Brain microvascular endothelial cell (primary cell): Measurements from ENCODE around the gene GPR45.
"Not testable (repeated sequence)": the region's sequence is repeated elsewhere in the genome, so short reads cannot be mapped to it uniquely, and the experiment has no call there.

ENCODE experiments used
- DNase-seq: peaks from one replicate; pipeline ENCODE4 v3.0.0-alpha.2; 2020
- H3K27ac ChIP-seq: fragments of 250-450 bp; sonication (Bioruptor Pico); 2 replicates; pipeline ENCODE4 v1.5.1; 2020; ENCODE audit warnings: mild to moderate bottlenecking, moderate library complexity
- H3K27me3 ChIP-seq: fragments of 250-450 bp; sonication (Bioruptor Pico); replicated peaks from 2 replicates; pipeline ENCODE4 v1.5.1; 2020; ENCODE audit warnings: mild to moderate bottlenecking
- H3K36me3 ChIP-seq: fragments of 250-450 bp; sonication (Bioruptor Pico); replicated peaks from 2 replicates; pipeline ENCODE4 v1.5.1; 2020; ENCODE audit warnings: mild to moderate bottlenecking
- H3K4me3 ChIP-seq: 2 replicates; pipeline ENCODE4 v1.5.1; 2011; ENCODE audit warnings: low read depth, mild to moderate bottlenecking, control low read depth, low read length, moderate library complexity
- in situ Hi-C: cut with HindIII; loops from 2 replicates; pipeline ENCODE4 v1.10.0; 2017; ENCODE audit warnings: low sequenced_read_pairs, low pct_ligation_motif_present
- TF ChIP-seq, protein P1 (sequence below): IDR thresholded peaks from 2 replicates; pipeline ENCODE4 v1.5.1; 2011; ENCODE audit warnings: low read depth, mild to moderate bottlenecking, moderate library complexity, low read length, control low read depth, inconsistent platforms; ENCODE audit errors: missing control alignments

GPR45 gene

DNA sequence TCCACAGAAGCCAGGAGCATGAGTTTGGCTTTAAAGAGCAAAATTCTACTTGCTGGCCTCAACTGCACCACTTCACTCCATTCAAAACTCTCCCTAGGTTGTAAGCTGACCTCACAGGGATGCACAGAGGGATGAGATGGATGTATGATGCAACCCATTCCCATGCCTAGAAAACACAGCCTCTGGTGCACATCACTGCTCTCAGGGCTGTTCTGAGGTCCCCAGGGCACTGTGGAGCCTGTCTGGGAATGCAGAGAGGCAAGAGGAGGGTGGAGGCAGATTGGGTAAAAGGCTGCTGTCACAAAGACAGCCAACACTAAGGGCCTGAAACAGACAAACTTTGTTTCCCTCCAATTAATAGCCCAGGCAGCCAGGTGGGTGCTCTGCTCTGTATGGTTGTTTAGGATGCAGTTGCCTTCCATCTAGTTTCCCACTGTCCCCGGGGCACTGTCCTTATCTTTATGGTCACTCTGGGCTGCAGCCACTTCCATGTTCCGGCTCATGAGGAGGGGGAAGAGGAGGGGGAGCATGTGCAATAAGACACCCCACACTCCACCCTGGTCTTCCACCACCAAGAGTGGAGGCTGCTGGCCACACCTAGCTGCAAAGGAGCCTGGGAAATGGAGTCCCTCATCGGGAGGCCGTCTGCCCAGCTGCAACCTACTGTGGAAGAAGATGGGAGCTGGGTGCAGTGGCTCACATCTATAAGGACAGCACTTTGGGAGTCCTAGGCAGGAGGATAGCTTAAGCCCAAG is 7.0 kb downstream of the GPR45 start:
- DNase-seq = no peak
- H3K36me3 ChIP-seq = no peaks in the 10 kb centered on the region
- H3K4me3 ChIP-seq = no peak overlapping the region
- in situ Hi-C loops = loop anchor here (25.0 kb wide), 1 partner anchor 136 kb away; no protein-coding TSS in a partner anchor
- no peak overlapping the region for H3K27ac ChIP-seq
- no peaks in the 10 kb centered on the region for H3K27me3 ChIP-seq
- TF ChIP-seq, protein P1, sequence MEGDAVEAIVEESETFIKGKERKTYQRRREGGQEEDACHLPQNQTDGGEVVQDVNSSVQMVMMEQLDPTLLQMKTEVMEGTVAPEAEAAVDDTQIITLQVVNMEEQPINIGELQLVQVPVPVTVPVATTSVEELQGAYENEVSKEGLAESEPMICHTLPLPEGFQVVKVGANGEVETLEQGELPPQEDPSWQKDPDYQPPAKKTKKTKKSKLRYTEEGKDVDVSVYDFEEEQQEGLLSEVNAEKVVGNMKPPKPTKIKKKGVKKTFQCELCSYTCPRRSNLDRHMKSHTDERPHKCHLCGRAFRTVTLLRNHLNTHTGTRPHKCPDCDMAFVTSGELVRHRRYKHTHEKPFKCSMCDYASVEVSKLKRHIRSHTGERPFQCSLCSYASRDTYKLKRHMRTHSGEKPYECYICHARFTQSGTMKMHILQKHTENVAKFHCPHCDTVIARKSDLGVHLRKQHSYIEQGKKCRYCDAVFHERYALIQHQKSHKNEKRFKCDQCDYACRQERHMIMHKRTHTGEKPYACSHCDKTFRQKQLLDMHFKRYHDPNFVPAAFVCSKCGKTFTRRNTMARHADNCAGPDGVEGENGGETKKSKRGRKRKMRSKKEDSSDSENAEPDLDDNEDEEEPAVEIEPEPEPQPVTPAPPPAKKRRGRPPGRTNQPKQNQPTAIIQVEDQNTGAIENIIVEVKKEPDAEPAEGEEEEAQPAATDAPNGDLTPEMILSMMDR = no peak

DNA sequence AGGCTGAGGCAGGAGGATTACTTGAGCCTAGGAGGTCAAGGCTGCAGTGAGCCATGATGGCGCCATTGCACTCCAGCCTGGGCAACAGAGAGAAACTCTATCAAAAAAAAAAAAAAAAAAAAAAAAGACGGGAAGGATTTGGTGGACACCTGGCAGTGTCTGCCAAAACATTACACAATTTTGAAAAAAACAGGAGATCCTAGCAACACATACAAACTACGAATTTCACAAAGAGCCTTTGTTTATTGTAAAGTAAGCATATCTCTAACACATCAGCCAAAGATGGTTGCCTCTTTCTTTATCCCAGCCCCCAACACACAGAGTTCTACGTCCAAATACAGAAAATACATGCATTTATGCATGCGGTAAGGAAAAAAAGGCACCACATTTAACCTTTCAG is 7.6 kb downstream of the GPR45 start:
- TF ChIP-seq, protein P1 = no peak
- Histone ChIP-seq H3K4me3 (no peak overlapping the region), H3K36me3 (no peaks in the 10 kb centered on the region), H3K27me3 (no peaks in the 10 kb centered on the region), H3K27ac (no peak overlapping the region)
- no peak for DNase-seq
- in situ Hi-C loops = loop anchor here (25.0 kb wide), 1 partner anchor 137 kb away; no protein-coding TSS in a partner anchor

DNA sequence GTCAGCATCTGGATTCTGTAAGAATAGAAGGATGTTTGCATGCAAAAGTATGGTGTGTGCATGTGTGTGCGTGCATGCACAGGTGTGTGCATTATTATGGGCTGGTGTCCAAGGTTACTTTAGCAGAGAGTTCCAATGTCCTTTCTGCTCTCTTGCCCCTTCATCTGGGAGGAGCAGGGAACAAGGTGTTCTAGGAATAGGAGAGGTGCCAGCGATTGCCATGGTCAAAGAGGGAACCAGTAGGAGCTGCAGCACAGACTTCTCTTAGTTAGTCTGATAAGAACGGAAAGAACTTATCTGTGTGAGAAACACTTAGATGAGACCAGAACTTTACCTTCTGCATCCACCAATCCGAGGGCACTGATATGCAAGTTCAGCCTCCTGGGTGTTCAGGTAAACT is 8.3 kb downstream of the GPR45 start:
- DNase-seq = no peak
- no peaks in the 10 kb centered on the region for H3K27me3 ChIP-seq
- TF ChIP-seq, protein P1 = no peak
- no peaks in the 10 kb centered on the region for H3K36me3 ChIP-seq
- no peak overlapping the region for H3K4me3 ChIP-seq
- H3K27ac ChIP-seq = no peak overlapping the region
- in situ Hi-C loops = loop anchor here (25.0 kb wide), 1 partner anchor 138 kb away; no protein-coding TSS in a partner anchor

DNA sequence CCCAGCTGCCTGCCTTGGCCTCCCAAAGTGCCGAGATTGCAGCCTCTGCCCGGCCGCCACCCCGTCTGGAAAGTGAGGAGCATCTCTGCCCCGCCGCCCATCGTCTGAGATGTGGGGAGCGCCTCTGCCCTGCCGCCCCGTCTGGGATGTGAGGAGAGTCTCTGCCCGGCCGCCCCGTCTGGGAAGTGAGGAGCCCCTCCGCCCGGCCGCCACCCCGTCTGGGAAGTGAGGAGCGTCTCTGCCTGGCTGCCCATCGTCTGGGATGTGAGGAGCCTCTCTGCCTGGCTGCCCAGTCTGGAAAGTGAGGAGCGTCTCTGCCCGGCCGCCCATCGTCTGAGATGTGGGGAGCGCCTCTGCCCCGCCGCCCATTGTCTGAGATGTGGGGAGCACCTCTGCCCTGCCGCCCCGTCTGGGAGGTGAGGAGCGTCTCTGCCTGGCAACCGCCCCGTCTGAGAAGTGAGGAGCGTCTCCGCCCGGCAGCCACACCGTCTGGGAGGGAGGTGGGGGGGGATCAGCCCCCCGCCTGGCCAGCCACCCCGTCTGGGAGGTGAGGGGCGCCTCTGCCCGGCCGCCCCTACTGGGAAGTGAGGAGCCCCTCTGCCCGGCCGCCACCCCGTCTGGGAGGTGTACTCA is 9.6 kb downstream of the GPR45 start:
- H3K36me3 ChIP-seq, in situ Hi-C loops, H3K4me3 ChIP-seq, H3K27me3 ChIP-seq, H3K27ac ChIP-seq, DNase-seq: not testable (repeated sequence)

DNA sequence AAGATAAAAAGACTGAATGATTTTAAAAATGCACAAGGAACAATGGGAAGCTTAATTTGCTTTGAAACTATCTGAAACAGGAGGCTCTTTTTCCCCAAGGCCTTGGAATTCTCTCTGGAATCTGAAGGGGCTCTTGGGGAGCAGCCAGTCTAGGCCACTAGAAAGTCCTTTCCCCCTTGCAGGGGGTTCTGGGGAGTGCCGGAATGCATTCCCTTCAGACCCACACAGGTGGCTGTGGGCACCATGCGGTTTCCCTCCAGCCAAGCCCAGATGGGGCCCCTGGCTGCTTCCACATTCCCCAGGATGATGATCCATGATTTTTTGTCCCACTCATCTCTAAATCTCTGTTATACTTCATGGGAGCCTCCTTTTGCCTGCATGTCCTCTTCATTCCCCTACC is 10.7 kb downstream of the GPR45 start:
- in situ Hi-C loops = no loop called here
- DNase-seq = no peak
- Histone ChIP-seq H3K27ac (no peak overlapping the region), H3K27me3 (no peaks in the 10 kb centered on the region), H3K4me3 (no peak overlapping the region), H3K36me3 (no peaks in the 10 kb centered on the region)
- TF ChIP-seq, protein P1 = no peak

DNA sequence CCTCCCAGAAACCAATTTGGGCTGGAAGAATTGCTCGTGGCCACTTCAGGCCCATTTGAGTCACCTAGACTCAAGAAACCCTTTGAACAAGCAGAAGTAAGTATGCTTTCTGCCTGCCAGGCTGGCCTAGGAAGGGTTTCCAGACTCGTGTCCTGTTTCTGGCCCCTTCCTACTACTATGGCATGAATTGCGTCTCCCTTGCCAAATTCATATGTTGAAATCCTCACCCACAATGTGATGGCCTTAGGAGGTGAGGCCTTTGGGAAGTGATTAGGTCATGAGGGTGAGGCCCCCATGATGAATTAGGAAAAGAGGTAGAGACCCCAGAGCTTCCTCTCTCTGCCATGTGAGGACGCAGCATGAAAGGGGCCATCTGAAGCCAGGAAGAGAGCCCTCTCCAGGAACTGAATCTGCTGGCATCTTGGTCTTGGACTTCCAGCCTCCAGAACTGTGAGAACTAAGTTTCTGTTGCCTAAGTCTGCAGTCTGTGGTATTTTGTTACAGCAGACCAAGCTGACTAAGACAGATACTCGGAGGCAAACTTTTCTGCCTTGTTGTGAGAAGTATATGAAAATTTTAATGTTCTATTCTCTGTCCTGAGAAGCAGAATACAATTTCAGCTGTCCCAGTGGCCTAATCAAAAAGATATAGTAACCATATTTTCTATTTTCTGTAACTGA is 13.1 kb downstream of the GPR45 start:
- Histone ChIP-seq H3K36me3 (no peaks in the 10 kb centered on the region), H3K27me3 (no peaks in the 10 kb centered on the region), H3K27ac (no peak overlapping the region), H3K4me3 (no peak overlapping the region)
- in situ Hi-C loops = no loop called here
- TF ChIP-seq, protein P1 = no peak
- no peak for DNase-seq
